H9 (cell line): ENCODE results near the gene ABR. TPM values are rescaled to one million over a fixed set of nuclear protein-coding genes. Genes with fewer than 3 reads are reported as not detected.

Experiments used
- DNase-seq: peaks from one replicate; pipeline ENCODE4 v3.0.0-alpha.2; 2017
- H2AFZ ChIP-seq: one replicate; pipeline ENCODE4 v1.6.1; 2013; ENCODE audit warnings: mild to moderate bottlenecking, low read length, control low read depth, moderate library complexity
- H2AK5ac ChIP-seq: 2 replicates; pipeline ENCODE4 v1.6.1; 2013; ENCODE audit warnings: low read length, control low read depth, mixed read lengths; ENCODE audit not compliant: insufficient read length
- H2BK120ac ChIP-seq: one replicate; pipeline ENCODE4 v1.6.1; 2013; ENCODE audit warnings: low read depth, mild to moderate bottlenecking, low read length, control low read depth, inconsistent platforms; ENCODE audit not compliant: poor library complexity, severe bottlenecking
- H2BK12ac ChIP-seq: 2 replicates; pipeline ENCODE4 v1.6.1; 2013; ENCODE audit warnings: low read length, control low read depth, mixed read lengths, low read depth; ENCODE audit not compliant: insufficient read length
- H2BK15ac ChIP-seq: 2 replicates; pipeline ENCODE4 v1.6.1; 2013; ENCODE audit warnings: low read depth, low read length, control low read depth
- H2BK20ac ChIP-seq: one replicate; pipeline ENCODE4 v1.6.1; 2013; ENCODE audit warnings: low read depth, mild to moderate bottlenecking, low read length, control low read depth, inconsistent platforms; ENCODE audit not compliant: poor library complexity, severe bottlenecking
- H2BK5ac ChIP-seq: 2 replicates; pipeline ENCODE4 v1.6.1; 2013; ENCODE audit warnings: low read length, control low read depth, mixed read lengths; ENCODE audit not compliant: insufficient read length
- H3K14ac ChIP-seq: 2 replicates; pipeline ENCODE4 v1.6.1; 2013; ENCODE audit warnings: low read length, control low read depth; ENCODE audit not compliant: insufficient read depth
- H3K18ac ChIP-seq: 2 replicates; pipeline ENCODE4 v1.6.1; 2013; ENCODE audit warnings: low read depth, mild to moderate bottlenecking, mixed read lengths, low read length, control low read depth; ENCODE audit not compliant: insufficient read length
- H3K23ac ChIP-seq: 2 replicates; pipeline ENCODE4 v1.6.1; 2013; ENCODE audit warnings: low read length, control low read depth, mixed read lengths, low read depth; ENCODE audit not compliant: insufficient read length
- H3K23me2 ChIP-seq: 2 replicates; pipeline ENCODE4 v1.6.1; 2013; ENCODE audit warnings: low read depth, mild to moderate bottlenecking, mixed read lengths, low read length, control low read depth; ENCODE audit not compliant: insufficient read length, poor library complexity, severe bottlenecking
- H3K27ac ChIP-seq: 2 replicates; pipeline ENCODE4 v1.5.1; 2013; ENCODE audit warnings: low read length, control low read depth, mixed read lengths, low read depth; ENCODE audit not compliant: insufficient read length
- H3K27me3 ChIP-seq: 2 replicates; pipeline ENCODE4 v1.6.1; 2013; ENCODE audit warnings: low read length, control low read depth, inconsistent platforms; ENCODE audit not compliant: insufficient read depth
- H3K4ac ChIP-seq: 2 replicates; pipeline ENCODE4 v1.6.1; 2013; ENCODE audit warnings: low read depth, mild to moderate bottlenecking, control low read depth, inconsistent platforms, low read length, moderate library complexity
- H3K4me1 ChIP-seq: 2 replicates; pipeline ENCODE4 v1.6.1; 2013; ENCODE audit warnings: low read length, control low read depth, inconsistent platforms; ENCODE audit not compliant: insufficient read depth
- H3K4me2 ChIP-seq: 2 replicates; pipeline ENCODE4 v1.6.1; 2013; ENCODE audit warnings: low read length, control low read depth, mixed read lengths; ENCODE audit not compliant: insufficient read length, insufficient read depth
- H3K56ac ChIP-seq: 2 replicates; pipeline ENCODE4 v1.6.1; 2013; ENCODE audit warnings: low read depth, mild to moderate bottlenecking, mixed read lengths, low read length, control low read depth; ENCODE audit not compliant: insufficient read length
- H3K79me1 ChIP-seq: 2 replicates; pipeline ENCODE4 v1.6.1; 2013; ENCODE audit warnings: low read depth, mild to moderate bottlenecking, moderate library complexity, low read length, control low read depth, inconsistent platforms; ENCODE audit not compliant: insufficient read depth, poor library complexity, severe bottlenecking
- H3K79me2 ChIP-seq: 2 replicates; pipeline ENCODE4 v1.6.1; 2013; ENCODE audit warnings: low read length, control low read depth, inconsistent platforms; ENCODE audit not compliant: insufficient read depth
- H3K9ac ChIP-seq: 2 replicates; pipeline ENCODE4 v1.6.1; 2013; ENCODE audit warnings: low read length, control low read depth, mixed read lengths; ENCODE audit not compliant: insufficient read length; ENCODE audit errors: extremely low read depth
- H3K9me3 ChIP-seq: one replicate; pipeline ENCODE4 v1.6.1; 2013; ENCODE audit warnings: low read depth, low read length, inconsistent platforms; ENCODE audit not compliant: control insufficient read depth
- H3T11ph ChIP-seq: one replicate; pipeline ENCODE4 v1.6.1; 2013; ENCODE audit warnings: mild to moderate bottlenecking, low read length, control low read depth, inconsistent platforms
- H4K20me1 ChIP-seq: one replicate; pipeline ENCODE4 v1.6.1; 2013; ENCODE audit not compliant: control insufficient read depth, insufficient read length, insufficient read depth
- H4K5ac ChIP-seq: 2 replicates; pipeline ENCODE4 v1.6.1; 2013; ENCODE audit warnings: low read depth, mild to moderate bottlenecking, mixed read lengths, low read length, control low read depth; ENCODE audit not compliant: insufficient read length
- H4K8ac ChIP-seq: replicated peaks from 2 replicates; pipeline ENCODE4 v1.6.1; 2013; ENCODE audit warnings: low read length, control low read depth, mixed read lengths, low read depth; ENCODE audit not compliant: insufficient read length
- H4K91ac ChIP-seq: 2 replicates; pipeline ENCODE4 v1.6.1; 2013; ENCODE audit warnings: low read depth, mild to moderate bottlenecking, moderate library complexity, mixed read lengths, low read length, control low read depth; ENCODE audit not compliant: insufficient read length
- H3K27ac Mint-ChIP-seq, 3 experiments: 2 replicates in 2 of 3; 3 replicates in 1 of 3; pipeline ENCODE4 v1.8.0; 2020 to 2021; ENCODE audit warnings: mixed read lengths in 3 of 3, mild to moderate bottlenecking in 1 of 3, moderate library complexity in 1 of 3
- H3K27me3 Mint-ChIP-seq: 2 replicates; pipeline ENCODE4 v1.8.0; 2021; ENCODE audit warnings: low read depth, mild to moderate bottlenecking, moderate library complexity, mixed read lengths
- H3K36me3 Mint-ChIP-seq, 3 experiments: 2 replicates in 2 of 3; 3 replicates in 1 of 3; pipeline ENCODE4 v1.8.0; 2020 to 2021; ENCODE audit warnings: low read depth in 3 of 3, mixed read lengths in 3 of 3; ENCODE audit not compliant: insufficient read depth in 1 of 3
- H3K4me1 Mint-ChIP-seq, 2 experiments: 2 replicates each; pipeline ENCODE4 v1.8.0; 2020; ENCODE audit warnings: mixed read lengths in 2 of 2
- H3K4me3 Mint-ChIP-seq, 2 experiments: 2 replicates in 1 of 2; 3 replicates in 1 of 2; pipeline ENCODE4 v1.8.0; 2020 to 2021; ENCODE audit warnings: mild to moderate bottlenecking in 2 of 2, mixed read lengths in 2 of 2, moderate library complexity in 1 of 2
- H3K9me3 Mint-ChIP-seq, 2 experiments: 2 replicates in 1 of 2; 3 replicates in 1 of 2; pipeline ENCODE4 v1.8.0; 2020; ENCODE audit warnings: mild to moderate bottlenecking in 2 of 2, mixed read lengths in 2 of 2, moderate library complexity in 1 of 2
- WGBS: extraction: QIAGEN DNeasy Blood & Tissue Kit; methylation state at CpG from one replicate; pipeline ENCODE4 v1.1.7; 2013; ENCODE audit warnings: missing lambda C conversion rate, low lambda C conversion rate, mixed read lengths; ENCODE audit not compliant: insufficient read length; ENCODE audit errors: extremely low coverage; 5-methylcytosine and 5-hydroxymethylcytosine counted together
- total RNA-seq: library from RNA; stranded (reverse); gene quantifications from 2 replicates; pipeline ENCODE4 v1.2.1, GENCODE V29; 2021
- TF ChIP-seq, protein P1 (sequence below): fragments of 200-600 bp; sonication (generic); conservative IDR thresholded peaks from 3 replicates; pipeline ENCODE4 v1.8.0; 2021; ENCODE audit warnings: antibody characterized with exemption, mild to moderate bottlenecking

ABR gene
- total RNA-seq, 1 experiment from 2014 or later: 34.7 TPM

DNA sequence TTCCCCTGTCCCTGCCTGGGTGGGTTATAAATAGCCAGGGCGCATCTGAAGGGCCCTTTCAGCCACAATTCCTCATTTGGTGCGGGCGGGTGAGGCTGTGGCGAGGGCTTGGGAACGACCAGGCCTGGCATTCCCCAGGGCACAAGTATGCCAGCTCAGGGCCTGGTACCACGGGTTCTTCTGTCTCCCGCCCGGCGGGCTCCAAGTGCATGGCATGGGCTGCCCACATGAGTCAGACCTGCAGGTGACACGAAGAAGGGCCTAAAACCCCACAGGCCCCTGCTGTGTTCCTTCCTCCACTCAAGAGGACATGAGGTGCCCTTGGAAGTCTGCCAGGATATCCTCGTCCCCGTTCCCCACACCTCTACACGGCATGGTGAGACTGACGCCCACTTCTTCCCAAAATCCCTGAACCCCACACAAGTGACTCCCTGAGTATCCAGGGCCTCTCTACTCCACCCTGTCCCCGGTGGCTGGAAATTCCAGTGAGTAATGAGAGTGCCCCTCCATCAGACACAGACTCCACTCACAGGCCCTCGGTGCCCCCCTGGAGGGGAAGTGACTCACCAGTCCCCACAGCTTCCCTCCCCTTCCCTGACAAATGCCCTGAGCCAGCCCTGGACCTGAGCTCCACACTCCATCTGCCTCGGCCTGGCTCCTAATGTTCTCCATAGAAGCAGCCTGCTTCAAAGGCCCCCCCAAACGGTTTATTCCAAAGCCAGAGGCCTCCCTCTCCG lies 68.8 kb downstream of the ABR start:
- Histone ChIP-seq H3K4me1 (peaks cover 5% of the 10 kb centered on the region; the same call in 1 of the 2 replicates), H3K23me2 (peaks cover 4% of the 10 kb centered on the region), H3K14ac (no peak overlapping the region), H3K9ac (no peak overlapping the region), H2AFZ (no peak overlapping the region), H2BK120ac (no peak overlapping the region), H3K56ac (no peak overlapping the region), H4K5ac (no peak overlapping the region), H3K27me3 (no peaks in the 10 kb centered on the region; the same call in 1 of the 2 replicates), H3T11ph (no peak overlapping the region), H3K79me2 (no peaks in the 10 kb centered on the region), H3K18ac (no peak overlapping the region), H3K27ac (no peak overlapping the region), H4K20me1 (no peaks in the 10 kb centered on the region), H3K4ac (no peak overlapping the region), H2BK15ac (no peak overlapping the region), H3K79me1 (no peaks in the 10 kb centered on the region), H3K4me2 (no peak overlapping the region), H4K91ac (no peak overlapping the region), H3K9me3 (no peaks in the 10 kb centered on the region), H2AK5ac (no peak overlapping the region), H3K23ac (no peak overlapping the region), H4K8ac (no peak overlapping the region), H2BK5ac (no peak overlapping the region), H2BK12ac (no peak overlapping the region), H2BK20ac (no peak overlapping the region)
- H3K4me1 Mint-ChIP-seq: peaks cover 32 to 47% of the 10 kb centered on the region in 2 experiments
- H3K9me3 Mint-ChIP-seq: no peaks in the 10 kb centered on the region; a peak in 1 of 5 replicates
- no CpG with 5 or more reads among the region's 19 CpGs for WGBS
- peak; percentile 71 for DNase-seq
- H3K27ac Mint-ChIP-seq: peak overlapping the region; percentile 35 to 68 (median 37); a peak in 3 of 7 replicates
- peaks cover 51% of the 10 kb centered on the region for H3K27me3 Mint-ChIP-seq
- TF ChIP-seq, protein P1, sequence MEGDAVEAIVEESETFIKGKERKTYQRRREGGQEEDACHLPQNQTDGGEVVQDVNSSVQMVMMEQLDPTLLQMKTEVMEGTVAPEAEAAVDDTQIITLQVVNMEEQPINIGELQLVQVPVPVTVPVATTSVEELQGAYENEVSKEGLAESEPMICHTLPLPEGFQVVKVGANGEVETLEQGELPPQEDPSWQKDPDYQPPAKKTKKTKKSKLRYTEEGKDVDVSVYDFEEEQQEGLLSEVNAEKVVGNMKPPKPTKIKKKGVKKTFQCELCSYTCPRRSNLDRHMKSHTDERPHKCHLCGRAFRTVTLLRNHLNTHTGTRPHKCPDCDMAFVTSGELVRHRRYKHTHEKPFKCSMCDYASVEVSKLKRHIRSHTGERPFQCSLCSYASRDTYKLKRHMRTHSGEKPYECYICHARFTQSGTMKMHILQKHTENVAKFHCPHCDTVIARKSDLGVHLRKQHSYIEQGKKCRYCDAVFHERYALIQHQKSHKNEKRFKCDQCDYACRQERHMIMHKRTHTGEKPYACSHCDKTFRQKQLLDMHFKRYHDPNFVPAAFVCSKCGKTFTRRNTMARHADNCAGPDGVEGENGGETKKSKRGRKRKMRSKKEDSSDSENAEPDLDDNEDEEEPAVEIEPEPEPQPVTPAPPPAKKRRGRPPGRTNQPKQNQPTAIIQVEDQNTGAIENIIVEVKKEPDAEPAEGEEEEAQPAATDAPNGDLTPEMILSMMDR: no peak
- peak overlapping the region in 1 of 2 experiments; percentile 36; a peak in 2 of 5 replicates for H3K4me3 Mint-ChIP-seq
- H3K36me3 Mint-ChIP-seq: peaks cover 0 to 4% (median 0%) of the 10 kb centered on the region in 3 experiments; a peak in 4 of 7 replicates
